GM19328 (cell line): Measurements from ENCODE around the gene TFDP3.

Source experiments
- ATAC-seq: cut with Tn5 transposase; IDR thresholded peaks from one replicate; pipeline ENCODE4 v1.9.1; 2021; ENCODE audit warnings: mild to moderate bottlenecking, moderate library complexity; ENCODE audit not compliant: unreplicated experiment

Gene TFDP3

GRCh38 chrX:133218329-133218728, at the start of gene TFDP3:
Gene TFDP3, minus strand, starts transcription at chrX:133218354. Its CDS starts 95 bp downstream, at chrX:133218259.
- ATAC-seq = no peak

- no peak for ATAC-seq
Observed at GRCh38 chrX:133267621-133268020, 49.5 kb upstream of the TFDP3 start.

GRCh38 chrX:133265331-133265730, 47.2 kb upstream of the TFDP3 start:
- no peak for ATAC-seq

- ATAC-seq = no peak
Observed at GRCh38 chrX:133258481-133258880, 40.3 kb upstream of the TFDP3 start.

- no peak for ATAC-seq
Observed at GRCh38 chrX:133254666-133255065, 36.5 kb upstream of the TFDP3 start.

- ATAC-seq = no peak
Observed at GRCh38 chrX:133251204-133251603, 33.0 kb upstream of the TFDP3 start.

- no peak for ATAC-seq
Observed at GRCh38 chrX:133250184-133251100, 32.3 kb upstream of the TFDP3 start.

GRCh38 chrX:133249266-133250058, 31.3 kb upstream of the TFDP3 start:
- ATAC-seq = no peak

GRCh38 chrX:133248177-133248576, 30.0 kb upstream of the TFDP3 start:
- no peak for ATAC-seq

GRCh38 chrX:133246921-133247320, 28.8 kb upstream of the TFDP3 start:
- no peak for ATAC-seq

- ATAC-seq = no peak
Observed at GRCh38 chrX:133235830-133236229, 17.7 kb upstream of the TFDP3 start.

GRCh38 chrX:133232331-133232730, 14.2 kb upstream of the TFDP3 start:
- ATAC-seq = no peak

GRCh38 chrX:133229361-133229760, 11.2 kb upstream of the TFDP3 start:
- ATAC-seq = no peak

GRCh38 chrX:133215747-133216146, 2.4 kb downstream of the TFDP3 start:
- no peak for ATAC-seq

- peak; percentile 60 for ATAC-seq
Observed at GRCh38 chrX:133215017-133215416, 3.1 kb downstream of the TFDP3 start.

- no peak for ATAC-seq
Observed at GRCh38 chrX:133214301-133214700, 3.9 kb downstream of the TFDP3 start.

GRCh38 chrX:133213117-133213516, 5.0 kb downstream of the TFDP3 start:
- no peak for ATAC-seq

- ATAC-seq = no peak
Observed at GRCh38 chrX:133207751-133208150, 10.4 kb downstream of the TFDP3 start.

- ATAC-seq = no peak
Observed at GRCh38 chrX:133191739-133192039, 26.5 kb downstream of the TFDP3 start.

- ATAC-seq = no peak
Observed at GRCh38 chrX:133190877-133191738, 27.0 kb downstream of the TFDP3 start.

- no peak for ATAC-seq
Observed at GRCh38 chrX:133189195-133189594, 29.0 kb downstream of the TFDP3 start.
